ENCODE measurements around the gene PMEL.
"Not testable (repeated sequence)": the region's sequence is repeated elsewhere in the genome, so short reads cannot be mapped to it uniquely, and the experiment has no call there.

The PMEL gene

DNA sequence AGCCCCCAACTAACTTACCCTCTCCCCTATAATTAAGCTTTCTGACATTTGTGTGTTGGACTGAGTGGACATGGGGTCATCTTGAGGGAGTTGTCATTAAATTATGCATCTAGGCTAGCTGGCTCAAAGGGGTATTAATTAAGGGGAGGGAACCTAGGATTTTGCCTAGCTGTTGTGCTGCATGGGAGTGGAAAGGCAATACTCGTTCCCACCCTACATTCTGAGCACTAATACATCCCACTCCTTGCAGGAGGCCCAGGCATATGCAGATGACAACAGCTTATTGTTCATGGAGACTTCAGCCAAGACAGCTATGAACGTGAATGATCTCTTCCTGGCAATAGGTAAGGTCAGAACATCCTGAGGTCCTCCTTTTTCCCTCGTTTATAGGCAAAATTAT lies 25.3 kb upstream of the PMEL start:
- TF ChIP-seq, protein P1, sequence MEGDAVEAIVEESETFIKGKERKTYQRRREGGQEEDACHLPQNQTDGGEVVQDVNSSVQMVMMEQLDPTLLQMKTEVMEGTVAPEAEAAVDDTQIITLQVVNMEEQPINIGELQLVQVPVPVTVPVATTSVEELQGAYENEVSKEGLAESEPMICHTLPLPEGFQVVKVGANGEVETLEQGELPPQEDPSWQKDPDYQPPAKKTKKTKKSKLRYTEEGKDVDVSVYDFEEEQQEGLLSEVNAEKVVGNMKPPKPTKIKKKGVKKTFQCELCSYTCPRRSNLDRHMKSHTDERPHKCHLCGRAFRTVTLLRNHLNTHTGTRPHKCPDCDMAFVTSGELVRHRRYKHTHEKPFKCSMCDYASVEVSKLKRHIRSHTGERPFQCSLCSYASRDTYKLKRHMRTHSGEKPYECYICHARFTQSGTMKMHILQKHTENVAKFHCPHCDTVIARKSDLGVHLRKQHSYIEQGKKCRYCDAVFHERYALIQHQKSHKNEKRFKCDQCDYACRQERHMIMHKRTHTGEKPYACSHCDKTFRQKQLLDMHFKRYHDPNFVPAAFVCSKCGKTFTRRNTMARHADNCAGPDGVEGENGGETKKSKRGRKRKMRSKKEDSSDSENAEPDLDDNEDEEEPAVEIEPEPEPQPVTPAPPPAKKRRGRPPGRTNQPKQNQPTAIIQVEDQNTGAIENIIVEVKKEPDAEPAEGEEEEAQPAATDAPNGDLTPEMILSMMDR (IDR thresholded peaks at IDR 0.05; ENCODE audit: low read depth, low read length): no peak
- DNase-seq (ENCODE audit: extremely low read depth, low read depth): no peak

DNA sequence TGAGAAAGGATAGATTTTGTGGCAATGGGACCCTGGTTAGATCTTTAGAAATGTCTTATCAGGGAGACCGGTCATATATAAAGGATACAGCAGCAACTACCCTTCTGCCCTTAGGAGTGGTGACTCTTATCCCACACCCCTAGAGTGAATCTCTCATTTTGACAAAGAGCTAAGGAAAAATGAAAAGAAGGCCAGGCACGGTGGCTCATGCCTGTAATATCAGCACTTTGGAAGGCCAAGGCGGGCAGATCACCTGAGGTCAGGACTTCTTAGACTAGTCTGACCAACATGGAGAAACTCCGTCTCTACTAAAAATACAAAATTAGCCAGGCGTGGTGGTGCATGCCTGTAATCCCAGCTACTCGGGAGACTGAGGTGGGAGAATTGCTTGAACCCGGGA lies 20.1 kb upstream of the PMEL start:
- DNase-seq (ENCODE audit: extremely low read depth, low read depth): not testable (repeated sequence)

DNA sequence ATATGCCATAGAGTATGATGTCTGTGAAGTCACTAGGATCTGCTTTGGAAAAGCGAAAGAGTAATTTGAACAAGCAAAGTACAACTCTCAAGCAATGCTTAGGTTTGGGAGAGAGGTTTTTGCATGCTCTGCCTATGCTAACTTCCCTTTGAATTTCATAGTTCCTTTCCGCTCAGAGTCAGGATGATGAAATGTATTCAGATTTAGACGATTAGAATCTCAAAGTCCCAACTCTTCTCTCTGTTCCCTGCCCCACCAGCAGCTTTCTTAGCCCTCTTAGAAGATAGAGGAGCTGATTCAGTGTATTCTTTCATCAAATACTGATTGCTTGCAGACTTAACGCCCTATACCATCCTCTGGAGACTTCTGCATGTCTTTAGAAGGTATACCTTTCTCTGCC lies 19.5 kb upstream of the PMEL start:
- no peak for DNase-seq (ENCODE audit: extremely low read depth, low read depth)
- TF ChIP-seq, protein P1 (IDR thresholded peaks at IDR 0.05; ENCODE audit: low read depth, low read length): no peak

DNA sequence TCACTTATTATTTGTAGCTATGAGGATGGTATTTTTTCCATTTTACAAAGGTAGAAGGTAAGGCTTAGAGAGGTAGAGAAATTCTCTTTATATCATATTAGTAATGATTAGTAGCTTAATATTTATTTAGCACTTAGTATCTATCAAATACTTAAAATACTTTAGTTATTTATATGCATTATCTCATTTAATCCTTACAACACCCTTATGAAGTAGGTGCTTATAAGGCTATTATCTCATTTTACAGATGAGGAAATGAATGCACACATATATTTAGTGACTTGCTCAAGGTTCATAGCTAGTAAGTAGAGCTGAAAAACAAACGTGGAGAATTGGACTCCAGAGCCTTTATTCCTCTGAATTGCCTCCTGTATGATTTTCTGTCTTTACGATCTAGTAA lies 19.0 kb upstream of the PMEL start:
- TF ChIP-seq, protein P1 (IDR thresholded peaks at IDR 0.05; ENCODE audit: low read depth, low read length): no peak
- DNase-seq (ENCODE audit: extremely low read depth, low read depth): no peak

DNA sequence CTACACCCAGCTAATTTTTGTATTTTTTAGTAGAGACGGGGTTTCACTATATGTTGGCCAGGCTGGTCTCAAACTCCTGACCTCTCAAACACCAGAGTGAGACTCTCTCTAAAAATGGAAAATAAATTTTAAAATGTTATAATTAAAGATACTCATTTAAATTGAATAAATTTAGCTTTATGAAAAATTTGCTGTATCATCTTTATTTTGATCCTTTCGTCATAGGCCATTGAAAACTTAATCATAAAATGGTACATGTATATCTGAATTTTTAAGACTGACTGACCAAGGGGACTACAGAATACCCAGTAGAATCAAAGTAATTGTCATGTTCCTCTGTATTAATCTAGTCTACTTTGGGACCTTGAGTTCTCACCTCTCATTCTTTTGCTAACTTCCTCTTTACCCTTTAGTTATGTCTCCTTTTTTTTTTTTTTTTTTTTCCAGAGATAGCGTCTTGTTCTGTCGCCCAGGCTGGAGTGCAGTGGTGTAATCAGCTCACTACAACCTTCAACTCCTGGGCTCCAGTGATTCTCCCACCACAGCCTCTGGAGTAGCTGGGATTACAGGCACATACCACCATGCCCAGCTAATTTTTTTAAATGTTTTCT lies 17.5 kb upstream of the PMEL start:
- TF ChIP-seq, protein P1 (IDR thresholded peaks at IDR 0.05; ENCODE audit: low read depth, low read length): no peak
- DNase-seq (ENCODE audit: extremely low read depth, low read depth): no peak

DNA sequence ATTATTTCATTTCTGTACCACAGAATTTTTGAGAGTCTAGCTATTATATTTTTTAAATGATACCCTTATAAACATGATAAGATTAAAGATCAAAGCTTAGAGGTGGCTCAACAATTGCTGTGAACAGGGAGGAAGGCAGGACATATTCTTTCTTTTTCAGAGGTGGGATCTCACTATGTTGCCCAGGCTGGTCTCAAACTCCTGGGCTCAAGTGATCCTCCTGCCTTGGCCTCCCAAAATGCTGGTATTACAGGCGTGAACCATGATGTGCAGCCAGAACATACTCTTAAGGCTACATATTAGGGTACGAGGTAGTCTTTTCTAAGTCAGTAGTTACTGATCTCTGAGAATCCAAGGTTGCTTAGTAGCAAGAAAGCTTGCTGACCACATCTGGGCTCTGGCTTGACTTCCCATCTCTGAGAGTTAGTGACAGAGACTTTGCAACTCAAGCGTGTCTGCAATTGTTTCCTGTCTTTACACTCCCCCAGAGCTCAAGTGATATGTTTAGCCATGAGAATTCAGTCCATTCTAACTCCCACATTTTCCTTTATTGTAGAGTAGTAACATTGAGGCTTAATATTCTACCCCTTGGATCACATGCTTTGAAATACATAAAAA lies 16.6 kb upstream of the PMEL start:
- DNase-seq (ENCODE audit: extremely low read depth, low read depth): no peak
- TF ChIP-seq, protein P1 (IDR thresholded peaks at IDR 0.05; ENCODE audit: low read depth, low read length): no peak

DNA sequence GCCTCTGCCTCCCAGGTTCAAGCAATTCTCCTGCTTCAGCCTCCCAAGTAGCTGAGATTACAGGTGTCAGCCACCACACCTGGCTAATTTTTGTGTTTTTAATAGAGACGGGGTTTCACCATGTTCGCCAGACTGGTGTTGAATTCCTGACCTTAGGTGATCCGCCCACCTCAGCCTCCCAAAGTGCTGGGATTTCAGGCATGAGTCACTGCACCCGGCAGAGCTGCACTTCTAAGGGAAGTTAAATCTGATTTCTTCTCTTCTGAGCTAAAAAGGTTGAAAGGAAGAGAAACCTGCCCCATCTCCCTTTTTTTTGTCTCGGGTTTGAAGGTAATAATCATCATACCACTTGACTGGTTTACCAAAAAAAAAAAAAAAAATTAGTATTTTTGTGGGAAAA lies 16.0 kb upstream of the PMEL start:
- DNase-seq (ENCODE audit: extremely low read depth, low read depth): not testable (repeated sequence)

DNA sequence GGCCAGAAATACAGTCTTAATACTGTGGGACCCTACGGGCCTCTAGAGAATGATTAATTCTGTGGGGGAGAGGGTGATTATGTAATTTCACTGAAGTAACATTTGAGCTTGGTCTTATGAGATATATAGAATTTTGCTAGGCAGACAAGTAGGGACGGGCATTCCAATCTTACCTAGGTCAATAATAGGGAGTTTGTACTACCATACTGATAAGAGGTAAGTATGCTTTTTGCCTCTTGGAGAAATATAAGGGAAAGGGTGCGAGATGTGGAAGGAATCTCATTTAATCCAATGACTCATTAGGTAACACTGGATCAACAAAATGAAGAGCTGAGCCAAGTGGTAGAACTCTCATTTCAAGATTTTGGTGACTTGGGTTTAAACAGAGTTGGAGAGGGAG lies 13.2 kb upstream of the PMEL start:
- DNase-seq (ENCODE audit: extremely low read depth, low read depth): no peak
- TF ChIP-seq, protein P1 (IDR thresholded peaks at IDR 0.05; ENCODE audit: low read depth, low read length): no peak

All from AG09319 (cell line).